Smooth muscle cell (in vitro differentiated cells): Measurements from ENCODE around the gene NPHP4. TPM values are rescaled to one million over a fixed set of nuclear protein-coding genes. Genes with fewer than 3 reads are reported as not detected.

Experiments used
- DNase-seq: peaks from one replicate; lab custom pipeline; 2025; ENCODE audit not compliant: unreplicated experiment; lab: John Stamatoyannopoulos, UW
- H2AFZ ChIP-seq: fragments of 200-600 bp; sonication (generic); 2 replicates; pipeline ENCODE4 v1.6.0; 2016; ENCODE audit warnings: antibody characterized with exemption, low read depth, mild to moderate bottlenecking
- H3F3A ChIP-seq: fragments of 200-600 bp; sonication (generic); 2 replicates; pipeline ENCODE4 v1.6.0; 2017; ENCODE audit warnings: antibody characterized with exemption, low read depth
- H3K27ac ChIP-seq: fragments of 200-600 bp; sonication (generic); 2 replicates; pipeline ENCODE4 v1.5.1; 2016; ENCODE audit warnings: low read depth, mild to moderate bottlenecking
- H3K27me3 ChIP-seq: fragments of 200-600 bp; sonication (generic); 2 replicates; pipeline ENCODE4 v1.6.1; 2016; ENCODE audit warnings: low read depth, mild to moderate bottlenecking
- H3K36me3 ChIP-seq: fragments of 200-600 bp; sonication (generic); 2 replicates; pipeline ENCODE4 v1.5.1; 2016; ENCODE audit warnings: low read depth
- H3K4me1 ChIP-seq: fragments of 200-600 bp; sonication (generic); 2 replicates; pipeline ENCODE4 v1.5.1; 2016; ENCODE audit warnings: low read depth
- H3K4me2 ChIP-seq: fragments of 200-600 bp; sonication (generic); 2 replicates; pipeline ENCODE4 v1.6.0; 2016; ENCODE audit warnings: mild to moderate bottlenecking
- H3K4me3 ChIP-seq: fragments of 200-600 bp; sonication (generic); 2 replicates; pipeline ENCODE4 v1.5.1; 2016; ENCODE audit warnings: mild to moderate bottlenecking
- H3K79me2 ChIP-seq: fragments of 200-600 bp; sonication (generic); 2 replicates; pipeline ENCODE4 v1.6.0; 2016; ENCODE audit warnings: low read depth, mild to moderate bottlenecking
- H3K9ac ChIP-seq: fragments of 200-600 bp; sonication (generic); 2 replicates; pipeline ENCODE4 v1.6.0; 2016; ENCODE audit warnings: low read depth
- H3K9me3 ChIP-seq: fragments of 200-600 bp; sonication (generic); replicated peaks from 2 replicates; pipeline ENCODE4 v1.5.1; 2016; ENCODE audit warnings: low read depth
- H4K20me1 ChIP-seq: fragments of 200-600 bp; sonication (generic); 2 replicates; pipeline ENCODE4 v1.6.0; 2016; ENCODE audit warnings: low read depth
- CTCF ChIP-seq: fragments of 200-600 bp; sonication (generic); IDR thresholded peaks from 2 replicates; pipeline ENCODE4 v1.5.1; 2017; ENCODE audit warnings: borderline replicate concordance, mild to moderate bottlenecking, antibody characterized with exemption; ENCODE audit not compliant: insufficient read depth, poor library complexity, severe bottlenecking
- WGBS: methylation state at CpG from one replicate; pipeline ENCODE4 v1.1.7; 2016; ENCODE audit warnings: low lambda C conversion rate; 5-methylcytosine and 5-hydroxymethylcytosine counted together
- polyA plus RNA-seq: library from polyadenylated mRNA; unstranded; fragments of >200 nt; fragmentation: Nextera tagmentation; extraction: Ambion mirVana; gene quantifications from 2 replicates; pipeline ENCODE4 v1.2.1, GENCODE V29; 2016
- total RNA-seq: library from RNA; depleted of rRNA; stranded (reverse); fragments of >200 nt; gene quantifications from 2 replicates; pipeline ENCODE4 v1.2.3, GENCODE V29; 2014

NPHP4 gene
- total and polyA plus RNA-seq, 2 experiments from 2014 or later: 5.4 to 8.4 TPM

- TF ChIP-seq CTCF: no peak
- 97% methylated on average over 20 of the region's 20 CpGs for WGBS
- Histone ChIP-seq H3K4me3 (no peak overlapping the region), H3K4me2 (no peak overlapping the region), H2AFZ (no peak overlapping the region), H3K9ac (no peak overlapping the region), H3F3A (no peaks in the 10 kb centered on the region), H3K4me1 (no peaks in the 10 kb centered on the region), H3K9me3 (no peaks in the 10 kb centered on the region), H3K27ac (no peak overlapping the region), H3K27me3 (no peaks in the 10 kb centered on the region), H3K79me2 (no peaks in the 10 kb centered on the region), H4K20me1 (no peaks in the 10 kb centered on the region), H3K36me3 (peaks cover 3% of the 10 kb centered on the region)
- no peak for DNase-seq
Measured at GRCh38 chr1:5934058-5934884, 58.0 kb downstream of the NPHP4 start.

DNA sequence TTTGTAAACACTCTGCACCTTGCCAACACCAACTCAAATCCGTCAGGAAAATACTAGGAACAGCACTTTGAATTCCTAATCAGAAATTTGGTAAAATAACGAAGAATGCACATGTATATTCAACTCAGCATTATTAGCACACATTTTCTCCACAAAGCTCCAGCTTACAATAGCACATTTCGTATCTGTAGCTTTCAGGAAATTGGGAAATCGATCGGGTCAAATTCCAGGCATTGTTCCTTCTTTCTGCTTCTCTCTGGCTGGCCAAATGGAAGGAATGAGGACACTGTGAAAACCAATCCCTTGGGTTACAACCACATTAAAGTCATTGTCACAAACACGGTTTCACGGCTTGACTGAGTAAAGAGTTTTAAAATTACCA lies 58.6 kb downstream of the NPHP4 start:
- H3K79me2 ChIP-seq: no peaks in the 10 kb centered on the region
- TF ChIP-seq CTCF: no peak
- peaks cover 3% of the 10 kb centered on the region for H3K36me3 ChIP-seq
- 91% methylated on average over 7 of the region's 7 CpGs for WGBS
- no peaks in the 10 kb centered on the region for H3K9me3 ChIP-seq
- H3F3A ChIP-seq: no peaks in the 10 kb centered on the region
- no peak for DNase-seq
- no peak overlapping the region for H3K4me3 ChIP-seq
- H3K4me1 ChIP-seq: no peaks in the 10 kb centered on the region
- H3K9ac ChIP-seq: no peak overlapping the region
- H3K27ac ChIP-seq: no peak overlapping the region
- H3K4me2 ChIP-seq: no peak overlapping the region
- no peak overlapping the region for H2AFZ ChIP-seq
- no peaks in the 10 kb centered on the region for H4K20me1 ChIP-seq
- no peaks in the 10 kb centered on the region for H3K27me3 ChIP-seq

- 92% methylated on average over 6 of the region's 6 CpGs for WGBS
Measured at GRCh38 chr1:5933050-5933449, 59.2 kb downstream of the NPHP4 start.

More at GRCh38 chr1:5933050-5933449, 59.2 kb downstream of the NPHP4 start:
- Histone ChIP-seq H3F3A (no peaks in the 10 kb centered on the region), H3K4me3 (no peak overlapping the region), H3K9ac (no peak overlapping the region), H3K36me3 (peaks cover 3% of the 10 kb centered on the region), H4K20me1 (no peaks in the 10 kb centered on the region), H3K27ac (no peak overlapping the region), H3K27me3 (no peaks in the 10 kb centered on the region), H3K79me2 (no peaks in the 10 kb centered on the region), H3K4me2 (no peak overlapping the region), H3K4me1 (no peaks in the 10 kb centered on the region), H3K9me3 (no peaks in the 10 kb centered on the region), H2AFZ (no peak overlapping the region)
- TF ChIP-seq CTCF: no peak
- DNase-seq: no peak
